Measurements from ENCODE around the gene ASAP3. TPM values are rescaled to one million over a fixed set of nuclear protein-coding genes. Genes with fewer than 3 reads are reported as not detected.

Gene ASAP3
- total and polyA plus RNA-seq, 2 experiments from 2014 or later, result 28.0 to 98.2 TPM

- no peak overlapping the region for H2AFZ ChIP-seq
- H3K4me3 ChIP-seq, result no peak overlapping the region
- no peak for DNase-seq (ENCODE audit: low spot score)
- H3K9me2 ChIP-seq (ENCODE audit: insufficient read depth), result no peaks in the 10 kb centered on the region
- H3K9me3 Mint-ChIP-seq, result no peaks in the 10 kb centered on the region
- peaks cover 36% of the 10 kb centered on the region for H3K27me3 Mint-ChIP-seq (ENCODE audit: insufficient read depth, low read depth, poor library complexity)
- no peak overlapping the region for H3K4me2 ChIP-seq
- peaks cover 12% of the 10 kb centered on the region; the same call in 1 of the 2 replicates for H3F3A ChIP-seq (replicated peaks; ENCODE audit: low read depth)
- H3K4me1 ChIP-seq (ENCODE audit: insufficient read depth), result peaks cover 28% of the 10 kb centered on the region
- H3K27ac Mint-ChIP-seq, result no peak overlapping the region
- H4K20me1 ChIP-seq (replicated peaks; ENCODE audit: insufficient read depth), result no peaks in the 10 kb centered on the region; the same call in 1 of the 2 replicates
- H3K36me3 Mint-ChIP-seq (ENCODE audit: low read depth), result no peaks in the 10 kb centered on the region
- H3K4me3 Mint-ChIP-seq, result 0 out of 3 replicates have a peak overlapping the region, but pooled peaks have one; percentile 71
- no peak overlapping the region for H3K27ac ChIP-seq (ENCODE audit: low read depth)
- H3K27me3 ChIP-seq (ENCODE audit: insufficient read depth), result peaks cover 40% of the 10 kb centered on the region
- ATAC-seq, result no peak
- no peaks in the 10 kb centered on the region for H3K36me3 ChIP-seq (ENCODE audit: insufficient read depth)
- peaks cover 39% of the 10 kb centered on the region for H3K4me1 Mint-ChIP-seq
- no peak for TF ChIP-seq ETS1 (IDR thresholded peaks at IDR 0.05)
- TF ChIP-seq EZH2phosphoT487 (IDR thresholded peaks at IDR 0.05; ENCODE audit: unreplicated experiment), result no peak
- TF ChIP-seq NANOG (IDR thresholded peaks at IDR 0.05; ENCODE audit: borderline replicate concordance), result no peak
- H3K79me2 ChIP-seq (replicated peaks; ENCODE audit: insufficient read depth), result no peaks in the 10 kb centered on the region
Observed at GRCh38 chr1:23528250-23528978, 44.4 kb upstream of the ASAP3 start.

DNA sequence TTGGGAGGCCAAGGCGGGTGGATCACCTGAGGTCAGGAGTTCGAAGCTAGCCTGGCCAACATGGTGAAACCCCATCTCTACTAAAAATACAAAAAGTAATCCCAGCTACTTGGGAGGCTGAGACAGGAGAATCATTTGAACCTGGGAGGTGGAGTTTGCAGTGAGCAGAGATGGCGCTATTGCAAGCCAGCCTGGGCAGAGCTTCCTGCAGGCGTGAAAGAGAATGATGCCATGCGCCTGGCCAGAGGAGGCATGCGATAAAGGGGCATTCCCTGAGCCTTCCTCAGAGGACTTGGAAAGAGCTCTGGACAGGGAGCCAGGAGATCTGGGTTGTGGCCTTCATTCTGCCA, 43.9 kb upstream of the ASAP3 start:
- TF ChIP-seq ZNF462 (CRISPR knock-in tag; IDR thresholded peaks at IDR 0.05), result no peak
- no peak for TF ChIP-seq JUNB (IDR thresholded peaks at IDR 0.05; ENCODE audit: unreplicated experiment)
- TF ChIP-seq, protein P1, sequence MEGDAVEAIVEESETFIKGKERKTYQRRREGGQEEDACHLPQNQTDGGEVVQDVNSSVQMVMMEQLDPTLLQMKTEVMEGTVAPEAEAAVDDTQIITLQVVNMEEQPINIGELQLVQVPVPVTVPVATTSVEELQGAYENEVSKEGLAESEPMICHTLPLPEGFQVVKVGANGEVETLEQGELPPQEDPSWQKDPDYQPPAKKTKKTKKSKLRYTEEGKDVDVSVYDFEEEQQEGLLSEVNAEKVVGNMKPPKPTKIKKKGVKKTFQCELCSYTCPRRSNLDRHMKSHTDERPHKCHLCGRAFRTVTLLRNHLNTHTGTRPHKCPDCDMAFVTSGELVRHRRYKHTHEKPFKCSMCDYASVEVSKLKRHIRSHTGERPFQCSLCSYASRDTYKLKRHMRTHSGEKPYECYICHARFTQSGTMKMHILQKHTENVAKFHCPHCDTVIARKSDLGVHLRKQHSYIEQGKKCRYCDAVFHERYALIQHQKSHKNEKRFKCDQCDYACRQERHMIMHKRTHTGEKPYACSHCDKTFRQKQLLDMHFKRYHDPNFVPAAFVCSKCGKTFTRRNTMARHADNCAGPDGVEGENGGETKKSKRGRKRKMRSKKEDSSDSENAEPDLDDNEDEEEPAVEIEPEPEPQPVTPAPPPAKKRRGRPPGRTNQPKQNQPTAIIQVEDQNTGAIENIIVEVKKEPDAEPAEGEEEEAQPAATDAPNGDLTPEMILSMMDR (conservative IDR thresholded peaks at IDR 0.05; ENCODE audit: low read depth in 2 of 2), result peak; percentile 26 to 42
- DNase-seq (ENCODE audit: low spot score) (no peak), ATAC-seq (no peak)
- H3K4me1 ChIP-seq (ENCODE audit: insufficient read depth), result peaks cover 28% of the 10 kb centered on the region
- Mint-ChIP-seq H3K27ac (no peak overlapping the region), H3K9me3 (no peaks in the 10 kb centered on the region), H3K27me3 (ENCODE audit: insufficient read depth, low read depth, poor library complexity) (peaks cover 36% of the 10 kb centered on the region), H3K4me3 (no peak overlapping the region), H3K36me3 (ENCODE audit: low read depth) (no peaks in the 10 kb centered on the region), H3K4me1 (peaks cover 39% of the 10 kb centered on the region)
- H3K79me2 ChIP-seq (replicated peaks; ENCODE audit: insufficient read depth), result no peaks in the 10 kb centered on the region
- H4K20me1 ChIP-seq (replicated peaks; ENCODE audit: insufficient read depth), result no peaks in the 10 kb centered on the region; the same call in 1 of the 2 replicates
- H3K36me3 ChIP-seq (ENCODE audit: insufficient read depth), result no peaks in the 10 kb centered on the region
- H3K4me2 ChIP-seq, result no peak overlapping the region
- no peak overlapping the region for H3K27ac ChIP-seq (ENCODE audit: low read depth)
- H2AFZ ChIP-seq, result no peak overlapping the region
- no peak overlapping the region for H3K4me3 ChIP-seq
- H3K9me2 ChIP-seq (ENCODE audit: insufficient read depth), result no peaks in the 10 kb centered on the region
- H3K27me3 ChIP-seq (ENCODE audit: insufficient read depth), result peaks cover 35% of the 10 kb centered on the region
- peaks cover 12% of the 10 kb centered on the region; the same call in 1 of the 2 replicates for H3F3A ChIP-seq (replicated peaks; ENCODE audit: low read depth)
